Activated CD4-positive, CD25-positive, alpha-beta regulatory T cell treated with anti-CD3 and anti-CD28 coated beads, Interleukin-2, amount 50 U/mL, for 72 hours (primary cell): ENCODE results near the gene IRAK4.

Experiments
- DNase-seq: peaks from one replicate; pipeline ENCODE4 v3.0.0; 2021

Gene IRAK4

GRCh38 chr12:43776498-43776897 lies 17.7 kb downstream of the IRAK4 start:
- DNase-seq: no peak

- no peak for DNase-seq
These were observed 28.3 kb downstream of the IRAK4 start for GRCh38 chr12:43786899-43787693.

DNA sequence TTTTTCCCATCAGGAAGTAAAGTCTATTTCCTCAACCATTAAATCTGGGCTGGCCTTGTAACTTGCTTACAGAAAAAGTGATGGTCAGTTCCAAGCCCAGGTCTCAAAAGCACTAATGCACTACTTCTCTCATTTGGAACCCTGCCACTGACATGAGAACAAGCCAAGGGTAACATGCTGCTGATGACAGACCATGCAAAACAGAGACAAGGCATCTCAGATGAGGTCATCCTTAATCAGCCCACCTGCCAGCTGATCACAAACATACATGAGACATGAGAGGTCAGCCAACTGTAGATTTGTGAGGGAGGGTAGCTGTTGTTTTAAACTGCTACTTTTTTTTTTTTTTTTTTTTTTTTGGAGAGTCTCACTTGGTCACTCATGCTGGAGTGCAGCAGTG lies 31.2 kb downstream of the IRAK4 start:
- no peak for DNase-seq

GRCh38 chr12:43795716-43796280 lies 37.0 kb downstream of the IRAK4 start:
- no peak for DNase-seq

DNA sequence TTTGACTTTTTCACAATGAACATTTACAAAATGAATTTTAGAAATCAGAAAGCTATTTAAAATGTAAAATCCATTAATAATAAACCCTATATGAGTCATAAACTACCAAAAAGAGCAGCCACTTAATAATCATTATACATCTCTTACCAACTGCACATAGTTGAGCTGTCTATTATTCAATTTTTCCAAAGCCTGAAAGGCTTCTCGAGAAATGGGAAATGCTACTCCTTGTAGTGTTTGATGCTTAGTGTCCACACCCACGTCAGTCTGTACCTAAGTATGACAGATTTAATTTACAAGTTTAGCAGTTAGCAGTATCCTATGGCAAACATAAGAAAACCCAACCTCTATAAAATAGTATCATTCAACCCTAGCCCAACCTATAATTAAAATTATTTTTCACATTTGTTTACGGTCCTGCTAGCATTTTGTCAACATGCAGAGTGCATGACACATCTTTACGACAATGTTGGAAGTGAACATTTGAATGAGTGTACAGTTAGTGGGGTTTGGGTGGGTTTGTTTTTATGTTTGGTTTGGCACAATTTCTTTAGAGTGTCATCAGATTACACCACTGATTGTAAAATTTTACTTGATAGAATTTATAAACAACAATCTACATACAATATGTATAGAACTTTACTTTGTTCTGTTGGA lies 38.9 kb downstream of the IRAK4 start:
- no peak for DNase-seq

DNA sequence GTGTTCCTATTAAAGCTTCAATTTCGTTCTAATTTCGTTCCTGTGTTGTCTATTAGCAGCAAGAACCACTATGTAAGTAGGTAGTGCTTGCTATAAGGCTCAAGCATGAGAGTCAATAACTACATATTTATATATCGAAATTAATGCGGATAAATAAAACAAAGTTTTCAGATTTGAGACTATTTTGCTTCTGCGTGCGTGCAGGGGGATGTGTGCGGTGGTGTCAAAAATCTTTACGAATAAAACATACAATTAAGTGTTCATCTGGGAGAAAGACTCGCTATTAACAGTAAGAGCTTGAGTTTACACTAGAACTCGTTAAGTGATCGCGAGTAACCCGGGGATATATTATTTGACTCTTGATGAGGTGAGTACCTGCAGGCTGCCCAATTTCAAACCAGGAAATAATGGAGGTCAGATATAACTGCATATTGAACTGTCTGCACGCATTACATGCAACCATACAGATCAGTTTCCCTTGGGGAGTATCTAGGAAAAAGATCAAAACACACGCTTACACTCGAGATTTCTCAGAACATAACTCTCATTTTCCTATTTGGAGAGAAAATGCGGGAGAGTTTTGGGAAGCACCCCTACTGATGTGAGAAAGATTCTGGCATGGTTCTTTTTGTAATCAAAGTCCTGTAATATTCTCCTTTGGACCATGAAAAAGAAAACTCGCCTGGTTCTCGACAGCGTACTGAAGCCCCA lies 46.6 kb downstream of the IRAK4 start:
- DNase-seq: no peak

DNA sequence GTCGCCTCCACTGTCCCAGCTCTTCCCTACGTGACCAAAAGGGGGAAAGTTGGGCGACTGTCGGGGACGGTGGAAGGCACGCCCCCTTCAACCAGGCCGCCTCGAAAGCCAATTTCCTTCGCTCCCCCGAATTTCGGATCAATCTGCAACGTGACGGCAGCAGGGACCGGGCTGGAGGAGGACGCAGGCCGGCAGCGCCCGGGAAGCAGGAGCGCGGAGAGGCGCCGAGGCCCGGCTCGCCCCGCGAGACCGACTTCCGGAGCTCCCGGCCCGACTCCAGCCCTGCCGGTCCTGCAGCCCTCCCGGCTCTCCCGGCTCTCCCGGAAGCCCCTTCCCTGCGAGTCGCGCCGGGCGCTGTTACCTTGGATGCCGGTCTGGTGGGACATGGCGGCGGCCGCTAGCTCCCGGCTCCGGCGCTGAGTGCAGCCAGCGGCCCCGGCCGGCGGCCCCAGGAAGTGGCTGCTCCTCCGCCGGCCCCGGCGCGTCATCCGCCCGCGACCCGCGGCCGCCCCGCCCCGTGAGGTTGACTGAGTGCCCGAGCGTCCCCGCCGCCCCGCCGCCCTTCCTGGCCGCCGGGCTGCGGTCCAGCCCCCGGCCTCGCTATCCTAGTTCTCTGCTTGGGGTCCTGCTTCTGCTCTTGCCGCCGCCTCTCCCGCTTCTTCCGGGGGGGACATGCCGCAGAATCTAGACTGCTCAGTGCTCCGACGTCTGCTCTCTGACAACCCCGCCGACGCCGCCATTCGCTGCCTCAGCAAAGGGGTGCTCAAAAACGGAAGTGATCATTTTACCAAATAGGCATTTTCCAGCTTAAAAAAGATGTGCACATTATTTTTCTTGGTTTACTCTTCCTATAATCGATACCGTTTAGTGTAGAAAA lies 47.3 kb downstream of the IRAK4 start, which contains the start of gene TWF1:
TSS of gene TWF1 (minus strand) at position 458 of the 877 bp plus-strand sequence. CDS start at position 386, 72 bp downstream.
- DNase-seq: peak; percentile 92

DNA sequence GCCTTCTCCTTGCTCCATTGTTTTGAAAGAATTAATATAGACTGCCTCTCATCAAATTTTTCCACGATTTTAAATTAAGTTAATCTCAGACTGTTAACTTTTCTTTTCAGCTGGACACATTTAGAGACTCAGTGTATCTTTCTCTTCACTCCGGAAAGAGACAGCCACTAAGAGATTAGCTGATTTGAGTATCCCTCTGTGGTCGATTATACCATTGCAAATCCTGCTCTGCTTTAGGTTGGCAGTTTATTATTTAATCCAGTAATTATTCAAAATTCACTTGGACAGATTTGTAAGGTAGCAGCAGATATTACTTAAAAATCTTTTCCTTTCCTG lies 48.0 kb downstream of the IRAK4 start:
- no peak for DNase-seq

DNA sequence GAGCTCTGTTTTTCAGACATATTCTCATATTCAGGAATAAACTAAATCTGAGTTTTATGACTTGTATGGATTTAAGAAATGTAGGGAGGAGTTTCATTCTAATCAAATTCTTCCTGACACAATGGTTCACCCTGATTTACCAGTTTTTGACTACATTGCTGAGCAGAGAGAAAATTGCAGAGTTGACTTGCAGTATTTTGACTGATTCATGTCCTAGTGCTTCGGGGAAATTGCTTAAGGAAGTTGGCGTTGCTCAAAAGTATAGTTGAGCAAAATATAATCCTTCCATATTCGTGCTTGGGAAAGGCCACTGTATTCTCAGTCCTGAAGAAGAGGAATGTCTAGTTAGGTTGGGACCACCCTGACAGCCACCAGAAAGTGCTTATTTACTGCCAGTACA lies 48.6 kb downstream of the IRAK4 start:
- DNase-seq: no peak

GRCh38 chr12:43812057-43812456 lies 53.3 kb downstream of the IRAK4 start:
- DNase-seq: no peak

- no peak for DNase-seq
These were observed 54.2 kb downstream of the IRAK4 start for GRCh38 chr12:43812926-43813325.

DNA sequence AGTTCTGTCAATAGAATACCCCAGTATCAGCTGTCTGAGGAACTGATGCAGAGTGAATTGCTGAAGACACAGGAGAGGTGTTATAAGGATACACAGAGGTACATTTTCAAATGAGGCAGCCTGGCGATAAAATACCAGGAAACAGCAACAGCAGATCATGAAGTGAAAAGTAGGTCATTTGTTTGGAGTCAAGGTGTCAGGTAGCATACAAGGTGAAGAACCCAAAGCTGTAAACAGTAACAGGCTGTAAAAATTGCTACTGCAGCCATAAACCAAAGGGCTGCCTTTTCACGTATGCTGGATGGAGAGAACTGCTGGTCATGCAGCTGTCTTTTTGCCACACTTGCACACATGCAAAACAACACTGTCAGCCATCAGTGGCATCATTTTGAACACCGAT lies 56.7 kb downstream of the IRAK4 start:
- DNase-seq: no peak

DNA sequence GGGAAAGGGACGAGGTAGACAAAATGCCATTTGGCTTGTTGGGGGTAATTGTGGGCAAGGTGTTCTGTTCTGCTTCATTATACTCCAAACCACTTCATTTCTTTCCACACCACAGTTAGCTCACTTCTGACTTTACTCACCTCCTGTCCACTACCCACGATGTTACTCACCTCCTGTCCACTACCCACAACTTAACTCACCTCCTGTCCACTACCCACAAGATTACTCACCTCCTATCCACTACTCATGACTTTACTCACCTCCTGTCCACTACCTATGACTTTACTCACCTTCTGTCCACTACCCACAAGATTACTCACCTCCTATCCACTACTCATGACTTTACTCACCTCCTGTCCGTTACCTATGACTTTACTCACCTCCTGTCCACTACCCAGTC lies 57.4 kb downstream of the IRAK4 start:
- DNase-seq: no peak

DNA sequence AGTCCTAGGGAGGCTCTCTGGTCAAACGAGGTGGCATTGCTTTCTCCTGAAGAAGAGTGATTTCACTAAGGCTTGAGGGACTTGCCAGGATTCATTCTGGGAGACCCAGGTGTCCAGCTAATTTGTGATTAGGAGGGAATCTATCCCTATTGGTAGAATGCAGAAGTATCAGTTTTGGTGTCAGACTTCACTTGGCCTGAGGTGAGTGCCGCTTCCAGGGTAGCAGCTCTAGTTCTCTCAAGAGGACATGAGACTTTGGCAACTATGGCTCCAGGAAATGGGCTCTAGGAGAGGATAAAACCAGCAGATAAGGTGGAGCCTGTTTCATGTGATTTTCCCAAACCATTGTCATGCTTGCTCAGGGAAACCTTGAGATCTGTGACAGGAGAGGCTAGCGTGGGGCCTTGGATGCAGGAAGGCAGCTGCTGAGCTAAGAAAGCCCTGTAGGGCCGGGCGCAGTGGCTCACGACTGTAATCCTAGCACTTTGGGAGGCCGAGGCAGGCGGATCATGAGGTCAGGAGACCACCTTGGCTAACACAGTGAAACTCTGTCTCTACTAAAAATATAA lies 65.5 kb downstream of the IRAK4 start:
- no peak for DNase-seq

GRCh38 chr12:43826681-43827080 lies 67.9 kb downstream of the IRAK4 start:
- DNase-seq: no peak

GRCh38 chr12:43827093-43827492 lies 68.3 kb downstream of the IRAK4 start:
- DNase-seq: no peak

GRCh38 chr12:43832463-43833168 lies 73.9 kb downstream of the IRAK4 start:
- DNase-seq: no peak

- DNase-seq: no peak
These were observed 76.5 kb downstream of the IRAK4 start for GRCh38 chr12:43835264-43835655.

GRCh38 chr12:43835656-43836474 lies 77.1 kb downstream of the IRAK4 start, which contains the start of gene TMEM117:
Gene TMEM117, plus strand, starts transcription at chr12:43836081.
- DNase-seq: peak; percentile 65

- no peak for DNase-seq
These were observed 77.8 kb downstream of the IRAK4 start for GRCh38 chr12:43836475-43836989.
